Hindlimb muscle (tissue), 1 donor: ENCODE results near the gene CBL. TPM values are rescaled to one million over a fixed set of nuclear protein-coding genes. Genes with fewer than 3 reads are reported as not detected.
A peak's percentile ranks its signal among the peaks of the same experiment; 100 is the strongest.
"Not testable (repeated sequence)": the region's sequence is repeated elsewhere in the genome, so short reads cannot be mapped to it uniquely, and the experiment has no call there.

Experiments used
- DNase-seq: peaks from one replicate; pipeline ENCODE4 v3.0.0-alpha.2; 2013
- polyA plus RNA-seq: library from polyadenylated mRNA; unstranded; fragments of 120-200 nt; gene quantifications from one replicate; pipeline ENCODE4 v1.2.1, GENCODE V29; 2013; ENCODE audit not compliant: insufficient read length

Gene CBL
- polyA plus RNA-seq, 1 donor = 13.4 TPM

- DNase-seq = no peak
Observed at GRCh38 chr11:119218141-119218878, 12.2 kb downstream of the CBL start.

GRCh38 chr11:119222308-119222707 lies 16.2 kb downstream of the CBL start:
- peak; percentile 34 for DNase-seq

GRCh38 chr11:119222891-119223290 lies 16.8 kb downstream of the CBL start:
- DNase-seq = no peak

GRCh38 chr11:119223856-119224255 lies 17.7 kb downstream of the CBL start:
- no peak for DNase-seq

- not testable (repeated sequence) for DNase-seq
Observed at GRCh38 chr11:119228535-119229287, 22.6 kb downstream of the CBL start.

DNA sequence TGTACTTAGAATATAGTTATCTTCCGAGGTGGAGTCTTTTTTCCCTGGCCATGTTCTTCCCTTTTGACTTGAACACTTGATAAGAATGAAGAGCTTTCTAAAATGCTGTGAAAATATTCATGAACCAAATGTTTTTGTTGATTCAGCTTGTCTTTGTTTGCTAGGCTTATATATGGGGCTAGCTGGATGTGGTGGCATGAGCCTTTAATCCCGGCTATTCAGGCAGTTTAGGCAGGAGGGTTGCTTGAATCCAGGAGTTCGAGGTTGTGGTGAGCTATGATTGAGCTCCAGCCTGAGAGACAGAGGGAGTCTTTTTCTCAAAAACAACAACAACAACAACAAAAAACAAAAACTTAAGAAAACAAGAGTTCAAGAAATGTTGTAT lies 23.1 kb downstream of the CBL start:
- no peak for DNase-seq

DNA sequence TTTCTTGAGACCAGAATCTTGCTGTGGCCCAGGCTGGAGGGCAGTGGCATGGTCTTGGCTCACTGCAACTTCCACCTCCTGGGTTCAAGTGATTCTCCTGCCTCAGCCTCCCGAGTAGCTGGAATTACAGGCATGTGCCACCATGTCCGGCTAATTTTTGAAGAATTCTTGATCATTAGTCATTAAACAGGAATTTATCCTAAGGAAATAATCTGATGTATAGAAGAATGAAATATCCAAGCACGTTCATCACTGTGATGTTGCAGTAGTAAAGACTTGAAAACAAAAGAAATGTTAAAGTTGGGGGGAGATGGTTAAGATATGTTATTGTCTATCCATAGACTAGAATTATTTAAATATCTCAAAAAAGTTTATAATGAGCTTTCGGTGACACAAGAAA lies 23.6 kb downstream of the CBL start:
- no peak for DNase-seq

DNA sequence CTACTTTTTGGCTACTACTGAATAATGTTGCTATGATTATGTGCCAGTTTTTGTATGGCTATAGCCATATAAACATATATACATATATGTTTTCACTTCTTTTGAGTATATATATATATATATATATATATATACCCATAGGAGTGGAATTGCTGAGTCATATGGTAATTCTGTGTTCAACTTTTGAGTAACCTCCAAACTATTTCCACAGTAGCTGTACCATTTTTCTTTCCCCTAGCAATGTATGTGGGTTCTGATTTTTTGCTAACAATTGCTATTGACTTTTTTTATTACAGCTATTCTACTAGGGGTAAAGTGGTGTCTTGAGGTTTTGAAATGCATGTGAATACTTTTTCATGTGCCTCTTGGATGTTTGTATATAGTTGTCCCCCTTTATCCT lies 30.4 kb downstream of the CBL start:
- DNase-seq = no peak

DNA sequence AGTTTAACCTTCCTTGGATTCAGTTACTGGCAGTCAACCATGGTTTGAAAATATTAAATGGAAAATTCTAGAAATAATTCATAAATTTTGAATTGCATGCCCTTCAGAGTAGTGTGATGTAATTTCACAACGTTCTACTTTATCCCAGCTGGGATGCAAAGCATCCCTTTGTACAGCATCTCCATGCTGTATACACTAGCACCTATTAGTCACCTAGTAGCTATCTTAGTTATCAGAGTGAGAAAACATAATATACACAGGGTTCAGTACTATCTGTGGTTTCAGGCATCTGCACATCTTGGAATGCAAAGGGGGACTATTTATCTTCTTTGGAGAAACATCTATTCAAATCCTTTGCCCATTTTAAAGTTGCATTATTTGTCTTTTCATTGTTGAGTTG lies 30.8 kb downstream of the CBL start:
- no peak for DNase-seq

GRCh38 chr11:119237515-119237914 lies 31.4 kb downstream of the CBL start:
- DNase-seq = no peak

- no peak for DNase-seq
Observed at GRCh38 chr11:119248750-119249670, 42.9 kb downstream of the CBL start.

GRCh38 chr11:119249671-119250010 lies 43.5 kb downstream of the CBL start:
- DNase-seq = no peak

- no peak for DNase-seq
Observed at GRCh38 chr11:119251114-119251513, 45.0 kb downstream of the CBL start.

GRCh38 chr11:119254239-119254638 lies 48.1 kb downstream of the CBL start:
- no peak for DNase-seq

DNA sequence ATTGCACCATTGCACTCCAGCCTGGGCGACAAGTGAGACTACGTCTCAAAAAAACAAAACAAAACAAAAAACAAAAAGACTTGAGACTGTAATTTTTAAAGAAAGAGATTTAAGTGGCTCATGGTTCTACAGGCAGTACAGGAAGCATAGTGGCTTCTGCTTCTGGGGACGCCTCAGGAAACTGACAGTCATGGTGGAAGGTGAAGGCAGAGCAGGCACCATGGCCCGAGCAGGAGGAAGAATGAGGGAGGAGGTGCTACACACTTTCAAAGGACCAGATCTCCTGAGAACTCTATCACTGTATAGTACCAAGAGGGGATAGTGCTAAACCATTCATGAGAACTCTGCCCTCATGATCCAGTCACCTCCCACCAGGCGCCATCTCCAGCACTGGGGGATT lies 52.0 kb downstream of the CBL start:
- no peak for DNase-seq

DNA sequence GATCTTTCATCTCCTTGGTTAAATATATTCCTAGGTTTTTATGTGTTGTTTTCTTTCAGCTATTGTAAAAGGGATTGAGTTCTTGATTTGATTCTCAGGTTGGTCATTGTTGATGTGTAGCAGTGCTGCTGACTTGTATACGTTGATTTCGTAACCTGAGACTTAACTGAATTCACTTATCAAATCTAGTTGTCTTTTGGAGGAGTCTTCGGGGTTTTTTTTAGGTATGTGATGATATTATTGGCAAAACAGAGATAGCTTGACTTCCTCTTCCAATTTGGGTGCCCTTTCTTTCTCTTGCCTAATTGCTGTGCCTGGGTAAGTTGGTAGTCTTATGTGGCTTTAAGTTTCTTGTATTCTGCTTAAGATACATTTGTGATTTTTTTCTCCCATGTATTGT lies 52.8 kb downstream of the CBL start:
- no peak for DNase-seq

- DNase-seq = no peak
Observed at GRCh38 chr11:119262668-119263351, 56.7 kb downstream of the CBL start.

DNA sequence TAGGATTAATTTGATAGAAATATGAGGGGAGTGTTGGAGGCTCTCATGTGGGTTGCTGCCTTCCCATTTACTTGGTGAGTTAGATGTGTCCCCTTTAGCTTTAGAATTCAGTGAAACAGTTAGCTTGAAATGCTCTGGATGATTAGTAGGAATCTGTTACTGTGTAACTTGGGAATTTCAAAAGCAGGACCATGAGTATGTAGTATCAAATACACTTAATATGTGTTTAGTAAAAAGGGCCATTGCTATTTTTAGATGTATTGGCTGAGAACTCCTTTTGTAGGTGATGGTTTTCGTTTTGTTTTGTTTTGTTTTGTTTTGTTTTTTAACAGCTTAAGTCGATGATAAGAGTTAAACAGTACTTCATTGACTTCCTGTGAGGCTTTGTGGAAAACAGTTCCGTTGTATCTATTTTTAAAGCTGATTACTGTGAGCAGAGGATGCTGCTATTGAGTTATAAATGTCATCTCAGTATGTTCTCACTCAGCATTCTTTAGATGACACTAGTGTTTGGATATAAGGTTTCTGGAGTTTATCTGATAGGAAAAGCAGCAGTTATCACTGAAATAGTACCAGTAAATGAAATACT lies 57.3 kb downstream of the CBL start:
- no peak for DNase-seq

DNA sequence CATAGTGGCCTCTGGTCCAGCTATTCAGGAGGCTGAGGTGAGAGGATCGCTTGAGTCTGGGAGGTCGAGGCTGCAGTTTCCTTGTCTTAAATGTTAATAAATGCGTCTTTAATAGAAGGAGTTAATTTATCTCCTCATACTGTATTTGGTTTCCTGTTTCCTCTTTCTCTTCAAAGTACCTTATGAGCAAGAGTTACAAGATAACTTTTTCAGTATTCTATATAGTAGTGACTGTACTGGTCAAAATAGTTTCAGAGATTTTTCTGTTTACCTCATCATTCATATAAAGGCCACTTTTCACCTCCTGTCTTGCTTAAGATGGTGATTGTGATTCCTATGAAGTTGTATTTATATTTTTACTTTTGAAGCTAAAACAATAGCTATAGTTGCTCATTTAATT lies 59.9 kb downstream of the CBL start:
- DNase-seq = no peak

DNA sequence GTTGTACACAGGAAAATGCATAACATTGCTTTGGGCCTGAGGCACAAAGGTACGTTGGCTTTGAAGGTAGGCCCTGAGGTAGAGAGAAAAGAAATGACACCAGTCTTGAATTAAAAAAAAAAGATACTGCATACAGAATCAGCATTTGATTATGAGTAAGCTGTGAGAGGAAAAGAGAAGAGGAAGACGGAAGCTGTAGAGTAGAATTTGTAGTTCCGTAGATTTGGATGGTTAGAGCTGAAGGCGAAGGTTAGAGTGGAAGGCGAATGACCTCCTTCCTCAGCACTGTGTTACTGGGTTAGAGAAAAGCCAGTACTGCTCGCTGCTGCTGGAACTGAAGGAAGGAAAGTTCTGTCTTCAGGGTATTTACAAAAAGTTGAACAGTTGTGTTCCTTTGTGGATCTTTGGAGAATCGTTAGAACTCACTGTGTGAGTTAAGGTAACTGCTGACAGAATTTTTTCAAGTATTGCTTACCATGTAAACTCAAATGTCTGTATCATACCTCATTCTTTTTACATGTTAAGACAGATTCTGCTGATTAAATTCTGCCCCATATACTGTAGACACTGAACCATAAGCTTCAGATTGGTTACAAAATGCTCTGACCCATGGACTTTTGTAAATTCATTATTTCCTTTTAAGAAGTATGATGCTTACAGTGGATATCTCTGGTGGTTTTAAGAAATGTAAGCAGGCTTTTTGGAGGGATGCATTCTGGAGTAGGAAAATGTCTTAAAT lies 60.5 kb downstream of the CBL start:
- DNase-seq = no peak

DNA sequence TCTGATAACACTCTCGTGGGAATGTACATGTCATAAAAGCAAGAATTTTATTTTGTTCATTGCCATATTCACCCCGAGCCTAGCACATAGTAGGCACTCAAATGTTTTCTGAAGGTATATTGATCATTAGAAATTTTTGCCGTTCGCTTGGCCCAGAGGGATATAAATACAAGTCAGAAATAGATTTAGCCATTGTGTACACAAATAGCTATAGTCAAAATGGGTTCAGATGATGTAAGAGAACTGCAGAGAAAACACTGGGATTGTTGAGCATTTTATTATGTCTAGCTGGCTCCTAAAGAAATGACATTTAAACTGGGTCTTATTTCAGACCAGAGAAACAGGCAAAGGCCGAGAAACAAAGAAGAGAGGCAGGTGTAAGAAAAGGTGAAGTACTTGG lies 61.5 kb downstream of the CBL start:
- no peak for DNase-seq

DNA sequence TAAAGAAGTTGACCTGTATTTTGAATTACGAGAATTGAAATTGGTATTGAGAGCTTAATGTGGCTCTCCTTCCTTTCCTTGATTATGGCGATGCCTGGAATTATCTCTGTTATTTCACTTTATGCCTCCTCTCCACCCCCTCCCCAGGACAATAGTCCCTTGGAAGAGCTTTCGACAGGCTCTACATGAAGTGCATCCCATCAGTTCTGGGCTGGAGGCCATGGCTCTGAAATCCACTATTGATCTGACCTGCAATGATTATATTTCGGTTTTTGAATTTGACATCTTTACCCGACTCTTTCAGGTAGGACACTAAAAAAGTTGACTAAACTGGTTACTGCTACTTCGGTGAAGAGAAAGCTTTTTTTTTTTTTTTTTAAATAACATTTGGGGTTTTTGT lies 67.6 kb downstream of the CBL start:
- DNase-seq = no peak
